SU-DHL-6 (cell line): ENCODE measurements around the gene ESRRA.

Experiments used
- H2AFZ ChIP-seq: fragments of 200-600 bp; sonication (generic); 2 replicates; pipeline ENCODE4 v1.6.1; 2014; ENCODE audit warnings: low read depth, mild to moderate bottlenecking, moderate library complexity, mixed read lengths, antibody characterized with exemption, low read length; ENCODE audit not compliant: severe bottlenecking
- H3F3A ChIP-seq: fragments of 200-600 bp; shearing (Covaris generic); 2 replicates; pipeline ENCODE4 v1.6.0; 2016; ENCODE audit warnings: antibody characterized with exemption, mild to moderate bottlenecking; ENCODE audit not compliant: insufficient read depth
- H3K27ac ChIP-seq: fragments of 200-600 bp; sonication (generic); 2 replicates; pipeline ENCODE4 v1.5.1; 2016; ENCODE audit warnings: low read depth, mild to moderate bottlenecking, low read length, moderate library complexity, mixed read lengths
- H3K27me3 ChIP-seq: fragments of 200-600 bp; sonication (generic), shearing (Covaris generic); 2 replicates; pipeline ENCODE4 v1.6.0; 2014; ENCODE audit warnings: mild to moderate bottlenecking, low read length
- H3K36me3 ChIP-seq: fragments of 200-600 bp; sonication (generic); 2 replicates; pipeline ENCODE4 v1.6.1; 2014; ENCODE audit warnings: mild to moderate bottlenecking, low read length, mixed read lengths
- H3K4me2 ChIP-seq: fragments of 300-600, 200-600 bp; shearing (Covaris generic), sonication (generic); 2 replicates; pipeline ENCODE4 v1.6.0; 2014; ENCODE audit warnings: low read length, low read depth, mild to moderate bottlenecking; ENCODE audit not compliant: poor library complexity, severe bottlenecking
- H3K4me3 ChIP-seq: fragments of 200-600 bp; sonication (generic); 2 replicates; pipeline ENCODE4 v1.5.1; 2014; ENCODE audit warnings: antibody characterized with exemption, low read length, mild to moderate bottlenecking, mixed read lengths; ENCODE audit not compliant: insufficient read depth, poor library complexity, severe bottlenecking
- H3K79me2 ChIP-seq: fragments of 200-600 bp; sonication (generic); 2 replicates; pipeline ENCODE4 v1.6.1; 2014; ENCODE audit warnings: mild to moderate bottlenecking, low read length, moderate library complexity; ENCODE audit not compliant: insufficient read depth
- H3K9ac ChIP-seq: fragments of 200-600 bp; sonication (generic); 2 replicates; pipeline ENCODE4 v1.7.0; 2014; ENCODE audit warnings: mild to moderate bottlenecking, low read length
- H3K9me2 ChIP-seq: fragments of 200-600 bp; sonication (generic); replicated peaks from 2 replicates; pipeline ENCODE4 v1.6.1; 2014; ENCODE audit warnings: low read length; ENCODE audit not compliant: insufficient read depth
- H3K9me3 ChIP-seq: fragments of 200-600 bp; sonication (generic); 2 replicates; pipeline ENCODE4 v1.6.1; 2014; ENCODE audit warnings: low read length, mixed read lengths; ENCODE audit not compliant: insufficient read depth
- H4K20me1 ChIP-seq: fragments of 200-600 bp; sonication (generic); 2 replicates; pipeline ENCODE4 v1.6.1; 2014; ENCODE audit warnings: low read depth, mild to moderate bottlenecking, antibody characterized with exemption, low read length, moderate library complexity, mixed read lengths
- CTCF ChIP-seq: fragments of 200-600 bp; sonication (generic); IDR thresholded peaks from one replicate; pipeline ENCODE4 v1.5.1; 2017; ENCODE audit warnings: antibody characterized with exemption, mild to moderate bottlenecking, low read length, moderate library complexity; ENCODE audit not compliant: insufficient read depth, poor library complexity, severe bottlenecking
- EZH2phosphoT487 ChIP-seq: fragments of 200-600 bp; sonication (generic), shearing (Covaris generic); conservative IDR thresholded peaks from 2 replicates; pipeline ENCODE4 v1.6.1; 2018; ENCODE audit warnings: mild to moderate bottlenecking, antibody characterized with exemption, low read length, moderate library complexity, mixed read lengths

ESRRA gene

GRCh38 chr11:64330888-64331287 is 25.6 kb downstream of the ESRRA start:
- no peaks in the 10 kb centered on the region for H3K9me2 ChIP-seq
- no peak for TF ChIP-seq EZH2phosphoT487
- TF ChIP-seq CTCF: no peak
- H3K4me3 ChIP-seq: no peak overlapping the region
- no peaks in the 10 kb centered on the region for H3K9me3 ChIP-seq
- H3K79me2 ChIP-seq: no peaks in the 10 kb centered on the region
- H2AFZ ChIP-seq: no peak overlapping the region
- no peak overlapping the region for H3K27ac ChIP-seq
- H4K20me1 ChIP-seq: no peaks in the 10 kb centered on the region
- H3F3A ChIP-seq: no peaks in the 10 kb centered on the region
- no peak overlapping the region for H3K4me2 ChIP-seq
- H3K9ac ChIP-seq: no peak overlapping the region
- no peaks in the 10 kb centered on the region for H3K27me3 ChIP-seq
- H3K36me3 ChIP-seq: no peaks in the 10 kb centered on the region

GRCh38 chr11:64331569-64332371 is 26.4 kb downstream of the ESRRA start:
- no peak overlapping the region for H3K4me3 ChIP-seq
- H3K9ac ChIP-seq: no peak overlapping the region; the same call in 1 of the 2 replicates
- H3K27me3 ChIP-seq: no peaks in the 10 kb centered on the region
- H3K9me2 ChIP-seq: no peaks in the 10 kb centered on the region
- no peak overlapping the region for H2AFZ ChIP-seq
- TF ChIP-seq CTCF: peak; percentile 19
- no peak for TF ChIP-seq EZH2phosphoT487
- no peaks in the 10 kb centered on the region for H3K36me3 ChIP-seq
- no peaks in the 10 kb centered on the region for H3K79me2 ChIP-seq
- no peaks in the 10 kb centered on the region for H3K9me3 ChIP-seq
- no peak overlapping the region for H3K4me2 ChIP-seq
- H4K20me1 ChIP-seq: no peaks in the 10 kb centered on the region
- no peaks in the 10 kb centered on the region for H3F3A ChIP-seq
- no peak overlapping the region for H3K27ac ChIP-seq

GRCh38 chr11:64333556-64333955 is 28.2 kb downstream of the ESRRA start:
- no peak overlapping the region for H3K4me2 ChIP-seq
- no peaks in the 10 kb centered on the region for H3K27me3 ChIP-seq
- 0 out of 2 replicates have a peak, but pooled peaks cover 4% of the 10 kb centered on the region for H3F3A ChIP-seq
- H3K36me3 ChIP-seq: no peaks in the 10 kb centered on the region
- H3K79me2 ChIP-seq: no peaks in the 10 kb centered on the region
- no peaks in the 10 kb centered on the region for H3K9me2 ChIP-seq
- no peak overlapping the region for H2AFZ ChIP-seq
- TF ChIP-seq EZH2phosphoT487: no peak
- no peaks in the 10 kb centered on the region for H3K9me3 ChIP-seq
- no peak overlapping the region for H3K4me3 ChIP-seq
- H3K27ac ChIP-seq: no peak overlapping the region
- H4K20me1 ChIP-seq: no peaks in the 10 kb centered on the region
- H3K9ac ChIP-seq: no peak overlapping the region
